Activated CD4-positive, CD25-positive, alpha-beta regulatory T cell treated with anti-CD3 and anti-CD28 coated beads, Interleukin-2, amount 50 U/mL, for 24 hours (primary cell): ENCODE data around the gene RDH14.

Experiments
- ATAC-seq, 2 donors: fragments of 150-1000 bp; cut with Tn5 transposase; one replicate each; pipeline ENCODE4 v1.10.0; 2021; ENCODE audit warnings: mild to moderate bottlenecking in 1 of 2, moderate library complexity in 1 of 2

RDH14 gene

GRCh38 chr2:18519914-18520450 is 40.5 kb downstream of the RDH14 start:
- no peak for ATAC-seq

- no peak for ATAC-seq
Observed at GRCh38 chr2:18518116-18519111, 42.0 kb downstream of the RDH14 start.

GRCh38 chr2:18517386-18517785 is 43.1 kb downstream of the RDH14 start:
- ATAC-seq = no peak

GRCh38 chr2:18516112-18516511 is 44.3 kb downstream of the RDH14 start:
- no peak for ATAC-seq

- ATAC-seq = no peak
Observed at GRCh38 chr2:18514526-18515461, 45.7 kb downstream of the RDH14 start.

- no peak for ATAC-seq
Observed at GRCh38 chr2:18510775-18511174, 49.7 kb downstream of the RDH14 start.

GRCh38 chr2:18506883-18507509 is 53.5 kb downstream of the RDH14 start:
- peak in 1 of 2 donors; percentile 33 for ATAC-seq

- ATAC-seq = no peak
Observed at GRCh38 chr2:18505703-18506341, 54.6 kb downstream of the RDH14 start.
